C4-2B (cell line): ENCODE results near the gene REEP3.

Experiments
- CTCF ChIP-seq: fragments of 450-650 bp; conservative IDR thresholded peaks from 2 replicates; pipeline ENCODE4 v1.5.1; 2017; ENCODE audit warnings: mild to moderate bottlenecking
- ZFX ChIP-seq: fragments of 450-650 bp; IDR thresholded peaks from 2 replicates; pipeline ENCODE4 v1.6.1; 2017

- no peak for TF ChIP-seq CTCF
- TF ChIP-seq ZFX: no peak
These were observed 149.2 kb downstream of the REEP3 start for GRCh38 chr10:63670291-63670898.
